Trophoblast cell (in vitro differentiated cells and primary cell): ENCODE data around the gene PIWIL4.

ENCODE experiments used
- DNase-seq, 2 donors: peaks; one replicate each; pipeline ENCODE4 v3.0.0-alpha.2; 2016
- H2AFZ ChIP-seq: 2 replicates; pipeline ENCODE4 v1.6.1; 2013; ENCODE audit warnings: low read length, moderate library complexity, mild to moderate bottlenecking; ENCODE audit not compliant: insufficient read depth, poor library complexity
- H2AK5ac ChIP-seq: 2 replicates; pipeline ENCODE4 v1.6.1; 2013; ENCODE audit warnings: mild to moderate bottlenecking, low read length
- H2BK120ac ChIP-seq: 2 replicates; pipeline ENCODE4 v1.6.1; 2013; ENCODE audit warnings: low read length, mild to moderate bottlenecking, moderate library complexity; ENCODE audit not compliant: insufficient read depth, poor library complexity
- H2BK12ac ChIP-seq: 2 replicates; pipeline ENCODE4 v1.6.1; 2013; ENCODE audit warnings: mild to moderate bottlenecking, low read length, moderate library complexity
- H2BK5ac ChIP-seq: 2 replicates; pipeline ENCODE4 v1.6.1; 2013; ENCODE audit warnings: low read length, low read depth, moderate library complexity, mild to moderate bottlenecking; ENCODE audit not compliant: poor library complexity
- H3K14ac ChIP-seq: 2 replicates; pipeline ENCODE4 v1.6.1; 2013; ENCODE audit warnings: mild to moderate bottlenecking, low read length
- H3K18ac ChIP-seq: 2 replicates; pipeline ENCODE4 v1.6.1; 2013; ENCODE audit warnings: mild to moderate bottlenecking, low read length
- H3K23ac ChIP-seq: 2 replicates; pipeline ENCODE4 v1.6.1; 2013; ENCODE audit warnings: low read length
- H3K27ac ChIP-seq: 2 replicates; pipeline ENCODE4 v1.5.1; 2013; ENCODE audit warnings: low read depth, mild to moderate bottlenecking, inconsistent platforms, low read length, moderate library complexity
- H3K27me3 ChIP-seq: 2 replicates; pipeline ENCODE4 v1.6.1; 2013; ENCODE audit warnings: inconsistent platforms, mild to moderate bottlenecking, low read length, moderate library complexity; ENCODE audit not compliant: insufficient read depth
- H3K36me3 ChIP-seq, 2 experiments: 1 replicate in 1 of 2; 2 replicates in 1 of 2; pipeline ENCODE4 v1.6.1; 2013; ENCODE audit warnings: low read length in 2 of 2, mild to moderate bottlenecking in 2 of 2, moderate library complexity in 1 of 2; ENCODE audit not compliant: insufficient read depth in 2 of 2, control insufficient read depth in 1 of 2
- H3K4ac ChIP-seq: 2 replicates; pipeline ENCODE4 v1.6.1; 2013; ENCODE audit warnings: low read depth, mild to moderate bottlenecking, low read length, moderate library complexity
- H3K4me1 ChIP-seq, 2 experiments: 1 replicate in 1 of 2; 2 replicates in 1 of 2; pipeline ENCODE4 v1.6.1; 2013; ENCODE audit warnings: low read length in 2 of 2, mild to moderate bottlenecking in 2 of 2, moderate library complexity in 1 of 2; ENCODE audit not compliant: insufficient read depth in 2 of 2, control insufficient read depth in 1 of 2
- H3K4me2 ChIP-seq: 2 replicates; pipeline ENCODE4 v1.6.1; 2013; ENCODE audit warnings: inconsistent platforms, mild to moderate bottlenecking, low read length, moderate library complexity
- H3K4me3 ChIP-seq: 2 replicates; pipeline ENCODE4 v1.5.1; 2013; ENCODE audit warnings: mild to moderate bottlenecking, low read depth, low read length, inconsistent platforms
- H3K79me1 ChIP-seq: one replicate; pipeline ENCODE4 v1.6.1; 2013; ENCODE audit warnings: low read length
- H3K79me2 ChIP-seq: 2 replicates; pipeline ENCODE4 v1.6.1; 2013; ENCODE audit warnings: low read length, mild to moderate bottlenecking; ENCODE audit not compliant: control insufficient read depth, insufficient read depth, poor library complexity
- H3K9ac ChIP-seq: 2 replicates; pipeline ENCODE4 v1.6.1; 2013; ENCODE audit warnings: mild to moderate bottlenecking, low read length
- H3K9me3 ChIP-seq: 2 replicates; pipeline ENCODE4 v1.6.1; 2013; ENCODE audit warnings: low read depth, mild to moderate bottlenecking, control low read depth, inconsistent platforms, low read length; ENCODE audit not compliant: insufficient read depth
- H4K12ac ChIP-seq: 2 replicates; pipeline ENCODE4 v1.6.1; 2013; ENCODE audit warnings: low read depth, mild to moderate bottlenecking, low read length, moderate library complexity
- H4K8ac ChIP-seq: 2 replicates; pipeline ENCODE4 v1.6.1; 2013; ENCODE audit warnings: low read depth, mild to moderate bottlenecking, low read length, moderate library complexity
- H4K91ac ChIP-seq: one replicate; pipeline ENCODE4 v1.6.1; 2013; ENCODE audit warnings: low read depth, mild to moderate bottlenecking, low read length, moderate library complexity
- WGBS: extraction: QIAGEN DNeasy Blood & Tissue Kit; methylation state at CpG from one replicate; pipeline ENCODE4 v1.1.7; 2013; ENCODE audit warnings: missing lambda C conversion rate; ENCODE audit not compliant: insufficient read length, insufficient coverage; ENCODE audit errors: extremely low coverage; 5-methylcytosine and 5-hydroxymethylcytosine counted together

Gene PIWIL4

GRCh38 chr11:94648789-94649188 lies 81.6 kb downstream of the PIWIL4 start:
- H3K4me2 ChIP-seq, result no peak overlapping the region
- H3K4me1 ChIP-seq, result peaks cover 6 to 10% of the 10 kb centered on the region in 2 experiments
- H3K79me1 ChIP-seq, result peaks cover 7% of the 10 kb centered on the region
- no peaks in the 10 kb centered on the region for H3K9me3 ChIP-seq
- no peaks in the 10 kb centered on the region for H3K36me3 ChIP-seq
- H3K23ac ChIP-seq, result no peak overlapping the region
- no peak overlapping the region for H3K14ac ChIP-seq
- WGBS, result no CpG with 5 or more reads among the region's 2 CpGs
- no peak overlapping the region for H3K9ac ChIP-seq
- H2BK120ac ChIP-seq, result no peak overlapping the region
- peak overlapping the region; percentile 33 for H3K27ac ChIP-seq
- H3K27me3 ChIP-seq, result no peaks in the 10 kb centered on the region
- no peak overlapping the region for H3K4ac ChIP-seq
- H4K91ac ChIP-seq, result no peak overlapping the region
- H4K8ac ChIP-seq, result no peak overlapping the region
- H2AFZ ChIP-seq, result no peak overlapping the region
- H2AK5ac ChIP-seq, result no peak overlapping the region
- DNase-seq, result no peak
- no peak overlapping the region for H3K18ac ChIP-seq
- no peak overlapping the region for H2BK5ac ChIP-seq
- no peak overlapping the region for H3K4me3 ChIP-seq
- H4K12ac ChIP-seq, result no peak overlapping the region
- peaks cover 1% of the 10 kb centered on the region for H3K79me2 ChIP-seq
- no peak overlapping the region for H2BK12ac ChIP-seq

GRCh38 chr11:94649254-94649653 lies 82.1 kb downstream of the PIWIL4 start:
- Histone ChIP-seq H3K4me3 (no peak overlapping the region), H2AFZ (no peak overlapping the region), H3K79me2 (peaks cover 1% of the 10 kb centered on the region), H4K8ac (no peak overlapping the region), H2BK120ac (peak overlapping the region; percentile 17), H3K9me3 (no peaks in the 10 kb centered on the region), H3K4me1 (peaks cover 6 to 10% of the 10 kb centered on the region in 2 experiments), H3K14ac (no peak overlapping the region), H4K12ac (no peak overlapping the region), H2AK5ac (no peak overlapping the region), H2BK12ac (no peak overlapping the region), H3K36me3 (no peaks in the 10 kb centered on the region), H3K4me2 (no peak overlapping the region), H3K4ac (no peak overlapping the region), H3K27ac (peak overlapping the region; percentile 33), H3K27me3 (no peaks in the 10 kb centered on the region), H4K91ac (no peak overlapping the region), H3K23ac (no peak overlapping the region), H3K9ac (no peak overlapping the region), H3K18ac (no peak overlapping the region), H2BK5ac (no peak overlapping the region), H3K79me1 (peaks cover 7% of the 10 kb centered on the region)
- WGBS, result no CpG with 5 or more reads among the region's 2 CpGs
- DNase-seq, result no peak

GRCh38 chr11:94649964-94650623 lies 82.9 kb downstream of the PIWIL4 start:
- H3K9ac ChIP-seq, result no peak overlapping the region
- no peak overlapping the region for H2AK5ac ChIP-seq
- H3K4me3 ChIP-seq, result no peak overlapping the region
- no peak overlapping the region for H3K23ac ChIP-seq
- peak overlapping the region; percentile 62 for H2BK120ac ChIP-seq
- peaks cover 6 to 10% of the 10 kb centered on the region in 2 experiments for H3K4me1 ChIP-seq
- H3K79me1 ChIP-seq, result peaks cover 7% of the 10 kb centered on the region
- H4K91ac ChIP-seq, result peak overlapping the region; percentile 51
- no CpG with 5 or more reads among the region's 4 CpGs for WGBS
- no peak overlapping the region for H3K4ac ChIP-seq
- peak overlapping the region; percentile 93 for H2BK12ac ChIP-seq
- no peak overlapping the region for H3K18ac ChIP-seq
- H2AFZ ChIP-seq, result no peak overlapping the region
- H3K27me3 ChIP-seq, result no peaks in the 10 kb centered on the region
- H3K14ac ChIP-seq, result no peak overlapping the region
- peak overlapping the region; percentile 73 for H4K8ac ChIP-seq
- H3K79me2 ChIP-seq, result peaks cover 1% of the 10 kb centered on the region
- H3K9me3 ChIP-seq, result no peaks in the 10 kb centered on the region
- H3K4me2 ChIP-seq, result peak overlapping the region; percentile 25
- H2BK5ac ChIP-seq, result peak overlapping the region; percentile 64
- DNase-seq, result peak in 1 of 2 donors; percentile 30
- H3K27ac ChIP-seq, result peak overlapping the region; percentile 16
- H3K36me3 ChIP-seq, result no peaks in the 10 kb centered on the region
- no peak overlapping the region for H4K12ac ChIP-seq

GRCh38 chr11:94650756-94651155 lies 83.6 kb downstream of the PIWIL4 start:
- Histone ChIP-seq H3K79me1 (peaks cover 7% of the 10 kb centered on the region), H4K91ac (peak overlapping the region; percentile 51), H4K8ac (peak overlapping the region; percentile 73), H3K4me3 (no peak overlapping the region), H3K4me1 (peaks cover 6 to 10% of the 10 kb centered on the region in 2 experiments), H3K4ac (no peak overlapping the region), H3K79me2 (peaks cover 1% of the 10 kb centered on the region), H2BK5ac (peak overlapping the region; percentile 64), H2AK5ac (no peak overlapping the region), H3K27me3 (no peaks in the 10 kb centered on the region), H3K18ac (no peak overlapping the region), H4K12ac (no peak overlapping the region), H3K4me2 (no peak overlapping the region), H3K14ac (no peak overlapping the region), H3K36me3 (no peaks in the 10 kb centered on the region), H3K9ac (no peak overlapping the region), H2BK120ac (peak overlapping the region; percentile 62), H3K23ac (no peak overlapping the region), H3K9me3 (no peaks in the 10 kb centered on the region), H2AFZ (no peak overlapping the region), H3K27ac (peak overlapping the region; percentile 16), H2BK12ac (peak overlapping the region; percentile 93)
- WGBS, result no CpG with 5 or more reads among the region's 7 CpGs
- DNase-seq, result peak in 1 of 2 donors; percentile 52
